ENCODE measurements around the gene OLFM2. TPM values are rescaled to one million over a fixed set of nuclear protein-coding genes. Genes with fewer than 3 reads are reported as not detected.

OLFM2 gene
- total RNA-seq, 1 experiment from 2014 or later, result 106 TPM

- intact Hi-C loops (cut with micrococcal nuclease; ENCODE audit: unreplicated experiment), result no loop called here
- H3K4me3 ChIP-seq (ENCODE audit: low read depth, low read length, poor library complexity, severe bottlenecking), result no peak overlapping the region
- no peak for DNase-seq (ENCODE audit: low spot score)
- no TSS peak for BruUV-seq (replicated peaks)
- no peak overlapping the region for H3K27ac ChIP-seq (ENCODE audit: low read depth, low read length, poor library complexity, severe bottlenecking)
- H3K9me3 ChIP-seq (ENCODE audit: low read depth, low read length, poor library complexity, severe bottlenecking), result no peaks in the 10 kb centered on the region
- POLR2A ChIA-PET (ENCODE audit: low non-redundant PET), result interaction anchor here (0.7 kb wide), 1 partner anchor 249 kb away, joined by 6 read pairs; no protein-coding TSS in a partner anchor
- peaks cover 3% of the 10 kb centered on the region for H3K36me3 ChIP-seq (ENCODE audit: insufficient read depth, low read length, poor library complexity, severe bottlenecking)
- no peaks in the 10 kb centered on the region for H3K4me1 ChIP-seq (ENCODE audit: insufficient read depth, low read length, poor library complexity, severe bottlenecking)
- TF ChIP-seq CTCF (conservative IDR thresholded peaks at IDR 0.05; ENCODE audit: low read depth, low read length), result no peak
- TF ChIP-seq EZH2 (IDR thresholded peaks at IDR 0.05; ENCODE audit: borderline replicate concordance, low read depth, low read length, poor library complexity, severe bottlenecking), result no peak
- H3K27me3 ChIP-seq (replicated peaks; ENCODE audit: insufficient read depth, low read depth, low read length, poor library complexity), result no peaks in the 10 kb centered on the region
- CTCF ChIA-PET, result no interaction called here
These were observed 53.0 kb downstream of the OLFM2 start for GRCh38 chr19:9883231-9883758.

GRCh38 chr19:9881720-9882119 is 54.6 kb downstream of the OLFM2 start:
- CTCF ChIA-PET, result no interaction called here
- H3K4me3 ChIP-seq (ENCODE audit: low read depth, low read length, poor library complexity, severe bottlenecking), result no peak overlapping the region
- no peaks in the 10 kb centered on the region for H3K4me1 ChIP-seq (ENCODE audit: insufficient read depth, low read length, poor library complexity, severe bottlenecking)
- peaks cover 3% of the 10 kb centered on the region for H3K36me3 ChIP-seq (ENCODE audit: insufficient read depth, low read length, poor library complexity, severe bottlenecking)
- no TSS peak for BruUV-seq (replicated peaks)
- intact Hi-C loops (cut with micrococcal nuclease; ENCODE audit: unreplicated experiment), result no loop called here
- H3K27ac ChIP-seq (ENCODE audit: low read depth, low read length, poor library complexity, severe bottlenecking), result no peak overlapping the region
- TF ChIP-seq EZH2 (IDR thresholded peaks at IDR 0.05; ENCODE audit: borderline replicate concordance, low read depth, low read length, poor library complexity, severe bottlenecking), result no peak
- TF ChIP-seq CTCF (conservative IDR thresholded peaks at IDR 0.05; ENCODE audit: low read depth, low read length), result no peak
- no peaks in the 10 kb centered on the region for H3K27me3 ChIP-seq (replicated peaks; ENCODE audit: insufficient read depth, low read depth, low read length, poor library complexity)
- H3K9me3 ChIP-seq (ENCODE audit: low read depth, low read length, poor library complexity, severe bottlenecking), result no peaks in the 10 kb centered on the region
- POLR2A ChIA-PET (ENCODE audit: low non-redundant PET), result interaction anchor here (0.6 to 0.7 kb wide), 3 partner anchors 24 to 902 kb away, joined by 5 to 6 read pairs (median 5); no protein-coding TSS in a partner anchor
- DNase-seq (ENCODE audit: low spot score), result no peak

- Histone ChIP-seq H3K27ac (ENCODE audit: low read depth, low read length, poor library complexity, severe bottlenecking) (no peak overlapping the region), H3K36me3 (ENCODE audit: insufficient read depth, low read length, poor library complexity, severe bottlenecking) (no peaks in the 10 kb centered on the region), H3K4me3 (ENCODE audit: low read depth, low read length, poor library complexity, severe bottlenecking) (no peak overlapping the region), H3K4me1 (ENCODE audit: insufficient read depth, low read length, poor library complexity, severe bottlenecking) (no peaks in the 10 kb centered on the region), H3K27me3 (replicated peaks; ENCODE audit: insufficient read depth, low read depth, low read length, poor library complexity) (no peaks in the 10 kb centered on the region), H3K9me3 (ENCODE audit: low read depth, low read length, poor library complexity, severe bottlenecking) (no peaks in the 10 kb centered on the region)
- no TSS peak for BruUV-seq (replicated peaks)
- CTCF ChIA-PET, result no interaction called here
- POLR2A ChIA-PET (ENCODE audit: low non-redundant PET), result interaction anchor here (0.8 kb wide), 1 partner anchor 1222 kb away, joined by 6 read pairs; no protein-coding TSS in a partner anchor
- DNase-seq (ENCODE audit: low spot score), result no peak
- TF ChIP-seq CTCF (conservative IDR thresholded peaks at IDR 0.05; ENCODE audit: low read depth, low read length) (no peak), EZH2 (IDR thresholded peaks at IDR 0.05; ENCODE audit: borderline replicate concordance, low read depth, low read length, poor library complexity, severe bottlenecking) (no peak)
- intact Hi-C loops (cut with micrococcal nuclease; ENCODE audit: unreplicated experiment), result no loop called here
These were observed 57.7 kb downstream of the OLFM2 start for GRCh38 chr19:9878511-9879196.
